ENCODE data around the gene MICAL1.

MICAL1 gene

GRCh38 chr6:109455437-109456110 lies at the start of gene MICAL1:
MICAL1 (minus strand) TSS chr6:109455772; CDS start chr6:109454196, 1,576 bp downstream.
- in situ Hi-C loops (cut with MboI; ENCODE audit: low sequenced_read_pairs) = no loop called here

DNA sequence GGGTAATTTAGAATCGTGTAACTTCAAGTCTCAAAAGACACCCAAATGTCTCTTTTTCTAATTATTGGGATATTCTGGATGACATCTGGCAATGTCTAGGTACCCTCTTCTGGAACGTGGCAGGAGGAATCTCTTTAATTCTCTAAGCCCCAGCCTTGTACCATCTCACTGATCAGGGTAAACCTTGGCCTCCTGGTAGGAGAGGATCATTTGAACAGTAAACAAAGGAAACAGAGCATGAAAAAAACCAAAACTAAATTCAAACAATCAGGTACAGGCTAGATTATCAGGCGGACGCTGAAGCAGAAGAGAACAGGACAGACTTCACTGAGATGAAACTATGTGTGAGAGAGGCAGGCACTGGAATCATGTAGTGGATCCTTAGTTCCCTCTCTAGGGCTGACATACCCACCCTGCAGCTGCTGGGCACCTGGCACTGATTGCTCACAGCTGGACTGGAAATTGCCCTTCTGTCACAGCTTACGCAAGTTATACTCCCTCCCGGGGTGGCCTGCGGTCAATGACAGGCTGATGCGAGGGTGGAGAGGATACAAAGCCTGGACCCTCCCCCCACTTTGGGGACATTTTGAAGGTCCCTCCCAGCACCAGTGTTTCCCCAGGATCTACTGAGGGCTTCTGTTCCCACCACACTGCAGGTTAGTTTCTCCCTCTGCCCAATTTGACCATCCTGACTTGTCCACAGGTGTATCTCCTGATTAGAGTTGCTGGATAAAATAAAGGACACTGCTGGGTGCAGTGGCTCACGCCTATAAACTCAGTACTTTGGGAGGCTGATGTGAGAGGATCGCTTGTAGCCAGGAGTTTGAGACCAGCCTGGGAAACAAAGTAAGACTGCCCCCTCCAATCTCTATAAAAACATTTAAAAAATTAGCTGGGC lies 48.0 kb upstream of the MICAL1 start:
- in situ Hi-C loops (cut with MboI; ENCODE audit: low sequenced_read_pairs) = no loop called here

DNA sequence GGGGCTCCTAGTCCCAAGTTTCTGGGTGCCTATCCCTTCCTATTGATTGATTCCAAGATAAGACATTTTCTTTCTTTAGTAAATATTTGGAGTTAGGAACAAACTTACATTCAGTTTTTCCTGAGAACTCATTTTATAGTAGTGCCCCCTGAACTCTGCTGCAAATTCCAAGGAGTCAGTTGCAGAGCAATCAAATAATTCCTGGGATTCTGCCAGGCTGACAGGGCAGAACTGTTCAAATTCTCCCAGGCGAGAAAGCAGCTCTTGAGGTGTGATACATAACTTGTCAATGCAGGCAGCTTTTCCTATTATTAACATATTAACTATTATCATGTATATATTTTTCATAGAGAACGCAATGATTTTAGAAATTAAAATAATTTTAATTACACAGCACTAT lies 43.4 kb upstream of the MICAL1 start:
- in situ Hi-C loops (cut with MboI; ENCODE audit: low sequenced_read_pairs) = no loop called here

DNA sequence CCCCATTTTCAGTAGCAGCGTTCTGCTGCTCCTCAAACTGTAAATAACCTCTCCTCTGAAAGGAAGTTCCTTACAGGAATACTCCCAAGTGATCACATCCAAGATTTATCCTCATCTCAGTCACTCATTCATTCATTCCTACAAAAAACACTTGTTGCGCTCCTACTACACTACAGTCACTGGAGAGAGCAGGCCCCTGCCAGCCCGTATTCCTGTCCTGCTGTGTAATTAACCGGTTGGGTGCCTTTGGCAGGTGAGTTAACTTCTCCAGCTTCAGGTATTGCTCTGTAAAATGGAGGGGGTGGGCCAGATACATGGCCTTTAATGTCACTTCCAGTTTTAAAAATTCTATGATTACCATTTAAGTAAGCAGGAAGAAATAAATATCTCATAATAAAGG lies 42.5 kb upstream of the MICAL1 start:
- in situ Hi-C loops (cut with MboI; ENCODE audit: low sequenced_read_pairs) = no loop called here

GRCh38 chr6:109496036-109496772 lies 40.6 kb upstream of the MICAL1 start:
- in situ Hi-C loops (cut with MboI; ENCODE audit: low sequenced_read_pairs) = no loop called here

- in situ Hi-C loops (cut with MboI; ENCODE audit: low sequenced_read_pairs) = no loop called here
Observed at GRCh38 chr6:109493865-109494264, 38.3 kb upstream of the MICAL1 start.

GRCh38 chr6:109491207-109491938 lies 35.8 kb upstream of the MICAL1 start:
- in situ Hi-C loops (cut with MboI; ENCODE audit: low sequenced_read_pairs) = no loop called here

GRCh38 chr6:109490713-109491112 lies 35.1 kb upstream of the MICAL1 start:
- in situ Hi-C loops (cut with MboI; ENCODE audit: low sequenced_read_pairs) = no loop called here

- in situ Hi-C loops (cut with MboI; ENCODE audit: low sequenced_read_pairs) = no loop called here
Observed at GRCh38 chr6:109488001-109488400, 32.4 kb upstream of the MICAL1 start.

GRCh38 chr6:109486068-109486467 lies 30.5 kb upstream of the MICAL1 start:
- in situ Hi-C loops (cut with MboI; ENCODE audit: low sequenced_read_pairs) = no loop called here

- in situ Hi-C loops (cut with MboI; ENCODE audit: low sequenced_read_pairs) = no loop called here
Observed at GRCh38 chr6:109485266-109485935, 29.8 kb upstream of the MICAL1 start.

- in situ Hi-C loops (cut with MboI; ENCODE audit: low sequenced_read_pairs) = no loop called here
Observed at GRCh38 chr6:109484122-109484521, 28.6 kb upstream of the MICAL1 start.

GRCh38 chr6:109483735-109484057 lies 28.1 kb upstream of the MICAL1 start:
- in situ Hi-C loops (cut with MboI; ENCODE audit: low sequenced_read_pairs) = no loop called here

GRCh38 chr6:109482905-109483734 lies 27.5 kb upstream of the MICAL1 start, which contains the start of gene ZBTB24:
ZBTB24 (minus strand) TSS chr6:109483219; CDS start chr6:109482026, 1,193 bp downstream.
- in situ Hi-C loops (cut with MboI; ENCODE audit: low sequenced_read_pairs) = no loop called here

GRCh38 chr6:109480993-109481480 lies 25.5 kb upstream of the MICAL1 start:
- in situ Hi-C loops (cut with MboI; ENCODE audit: low sequenced_read_pairs) = no loop called here

DNA sequence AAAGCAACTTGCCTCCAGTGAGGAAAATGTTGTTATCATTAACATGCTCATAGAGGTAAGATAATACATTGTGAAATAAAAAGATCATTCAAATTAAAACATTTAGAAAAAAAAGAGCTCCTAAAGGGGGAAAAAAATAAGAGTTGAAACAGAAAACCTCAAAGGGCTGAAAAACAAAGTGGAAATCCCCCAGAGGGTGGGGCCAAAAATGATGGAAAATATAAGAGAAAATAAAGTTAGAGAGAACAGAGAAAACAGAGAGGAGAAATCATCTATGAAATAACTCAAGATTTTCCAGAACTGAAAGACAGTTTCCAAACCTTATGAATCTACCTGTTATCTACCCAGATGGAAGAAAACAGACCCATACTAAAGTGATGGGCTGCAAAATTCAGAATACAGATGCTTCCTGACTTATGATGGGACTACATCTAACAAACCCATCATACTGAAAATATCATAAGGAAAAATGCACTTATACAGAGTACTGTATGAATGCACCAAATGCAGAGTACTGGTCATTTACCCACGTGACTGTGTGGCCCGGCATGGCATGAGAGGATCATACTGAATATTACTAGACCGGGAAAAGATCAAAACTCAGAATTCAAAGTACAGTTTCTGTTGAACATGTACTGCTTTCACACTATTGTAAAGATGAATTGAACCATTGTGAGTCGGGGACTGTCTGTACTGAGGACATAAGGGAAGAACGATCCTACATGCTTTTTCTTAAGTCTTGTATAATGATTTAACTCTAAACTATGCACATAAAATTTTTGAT lies 23.5 kb upstream of the MICAL1 start:
- in situ Hi-C loops (cut with MboI; ENCODE audit: low sequenced_read_pairs) = no loop called here

DNA sequence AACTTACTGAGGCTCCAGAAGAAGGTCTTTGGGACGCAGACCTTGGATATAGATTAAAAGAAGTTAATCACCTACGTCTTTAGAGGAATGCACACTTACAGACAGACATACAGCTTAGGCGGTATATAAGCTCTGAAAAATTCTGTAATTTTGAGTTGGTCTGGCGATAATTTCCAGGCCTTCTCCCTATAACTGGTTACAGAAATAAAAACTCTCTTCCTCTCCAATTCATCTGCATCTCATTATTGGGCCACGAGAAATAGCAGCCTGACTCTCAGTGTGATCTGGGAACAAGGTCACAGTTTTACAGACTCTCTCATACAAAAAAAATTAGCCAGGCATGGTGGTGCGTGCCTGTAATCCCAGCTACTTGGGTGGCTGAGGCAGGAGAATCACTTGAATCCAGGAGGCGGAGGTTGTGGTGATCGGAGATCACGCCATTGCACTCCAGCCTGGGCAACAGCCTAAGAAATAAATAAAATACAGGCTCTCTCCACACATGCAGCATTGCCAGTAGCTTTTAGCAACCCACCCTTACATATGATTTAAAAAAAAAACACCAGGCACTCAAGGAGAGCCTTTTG lies 22.7 kb upstream of the MICAL1 start:
- in situ Hi-C loops (cut with MboI; ENCODE audit: low sequenced_read_pairs) = no loop called here

DNA sequence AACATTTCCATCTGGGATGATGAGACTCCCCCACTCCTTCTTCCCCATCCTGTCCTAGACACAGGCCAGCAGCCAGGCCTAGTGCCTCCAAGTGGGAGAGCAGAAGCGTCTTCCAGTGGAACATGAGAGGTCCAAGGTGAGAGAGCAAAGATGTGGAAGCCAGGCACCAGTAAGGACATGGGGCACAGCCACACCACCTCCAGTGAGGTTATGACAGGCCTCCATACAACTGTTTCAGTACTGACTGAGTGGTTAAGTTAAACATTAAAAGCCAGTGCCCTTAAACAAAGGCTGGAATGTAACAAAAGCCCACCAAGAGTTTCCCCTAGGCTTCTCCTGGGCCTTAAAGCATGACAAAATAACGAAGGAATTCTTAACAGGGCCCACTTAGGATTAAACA lies 22.2 kb upstream of the MICAL1 start:
- in situ Hi-C loops (cut with MboI; ENCODE audit: low sequenced_read_pairs) = no loop called here
